Small intestine (tissue), 7 donors: ENCODE measurements around the gene MAGI1. TPM values are rescaled to one million over a fixed set of nuclear protein-coding genes. Genes with fewer than 3 reads are reported as not detected.

Experiments used
- DNase-seq, 2 donors: peaks; one replicate each; pipeline versions ENCODE4 v3.0.0 to v3.0.0-alpha.2; 2013
- FAIRE-seq: peaks from 2 replicates; lab custom pipeline; 2012; peaks lifted over from hg19 to GRCh38; lab: Jason Lieb, UNC
- H3K27ac ChIP-seq, 3 donors: one replicate each; pipeline ENCODE4 v1.5.1; 2013; ENCODE audit warnings: low read length in 2 of 3, mild to moderate bottlenecking in 2 of 3, control low read depth in 1 of 3, inconsistent platforms in 1 of 3, low read depth in 1 of 3, moderate library complexity in 1 of 3
- H3K27me3 ChIP-seq, 3 donors: one replicate each; pipeline ENCODE4 v1.6.1; 2013; ENCODE audit warnings: low read length in 3 of 3, inconsistent platforms in 1 of 3; ENCODE audit not compliant: control insufficient read depth in 3 of 3, insufficient read depth in 3 of 3
- H3K36me3 ChIP-seq, 3 donors: one replicate each; pipeline ENCODE4 v1.6.1; 2013; ENCODE audit warnings: low read length in 3 of 3, inconsistent platforms in 1 of 3, low read depth in 1 of 3, mild to moderate bottlenecking in 1 of 3, moderate library complexity in 1 of 3; ENCODE audit not compliant: control insufficient read depth in 3 of 3, insufficient read depth in 2 of 3
- H3K4me1 ChIP-seq, 3 donors: one replicate each; pipeline ENCODE4 v1.6.1; 2013; ENCODE audit warnings: low read length in 2 of 3, inconsistent platforms in 1 of 3, low read depth in 1 of 3, mild to moderate bottlenecking in 1 of 3, moderate library complexity in 1 of 3; ENCODE audit not compliant: control insufficient read depth in 3 of 3, insufficient read depth in 2 of 3
- H3K4me3 ChIP-seq, 3 donors: one replicate each; pipeline ENCODE4 v1.5.1; 2013; ENCODE audit warnings: low read length in 3 of 3, control low read depth in 1 of 3, inconsistent platforms in 1 of 3, low read depth in 1 of 3, mild to moderate bottlenecking in 1 of 3, moderate library complexity in 1 of 3
- H3K9me3 ChIP-seq, 2 donors: one replicate each; pipeline ENCODE4 v1.6.1; 2013; ENCODE audit warnings: low read depth in 1 of 2, low read length in 1 of 2; ENCODE audit not compliant: control insufficient read depth in 2 of 2, insufficient read depth in 1 of 2
- WGBS, 3 donors: extraction: QIAGEN DNeasy Blood & Tissue Kit; methylation state at CpG; one replicate each; pipeline ENCODE4 v1.1.7; 2013; 5-methylcytosine and 5-hydroxymethylcytosine counted together
- polyA plus RNA-seq, 4 donors: library from polyadenylated mRNA; stranded (reverse) in 3 of 4; unstranded in 1 of 4; fragments of 200-250 nt in 3 of 4; fragments of 120-200 nt in 1 of 4; gene quantifications; one replicate each; pipeline versions ENCODE4 v1.2.1 to v1.2.3, GENCODE V29; 2013
- donor health status: healthy with polysubstance abuse.
- donor health status: control.
- donor health status: control.
- donor health status: Bipolar disorder and iron deficiency.
- donor health status: healthy.

Gene MAGI1
- polyA plus RNA-seq, 4 donors: 10.0 to 35.1 (median 12.6) TPM

DNA sequence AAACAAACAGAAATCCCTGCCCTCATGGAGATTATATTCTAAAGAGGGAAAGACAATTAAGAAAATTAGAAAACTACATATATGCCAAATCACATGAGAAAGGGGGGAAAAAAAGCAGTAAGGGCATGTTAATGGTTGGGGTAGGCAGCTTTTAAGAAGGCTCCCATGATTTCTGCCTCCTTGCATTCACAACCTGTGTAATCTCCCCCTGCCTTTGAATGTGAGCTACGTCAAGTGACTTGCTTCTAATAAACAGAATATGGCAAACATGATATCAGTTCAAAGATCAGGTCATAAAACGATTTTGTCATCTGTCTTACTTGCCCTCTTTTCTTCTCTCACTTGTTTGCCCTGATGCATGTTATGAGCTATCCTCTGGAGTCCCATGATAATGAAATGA, 677.3 kb downstream of the MAGI1 start:
- no peak for FAIRE-seq
- Histone ChIP-seq H3K9me3 (no peaks in the 10 kb centered on the region), H3K27ac (no peak overlapping the region), H3K4me1 (no peaks in the 10 kb centered on the region), H3K27me3 (no peaks in the 10 kb centered on the region), H3K36me3 (peaks cover 0 to 17% (median 13%) of the 10 kb centered on the region in 3 donors), H3K4me3 (no peak overlapping the region)
- DNase-seq: peak in 1 of 2 donors; percentile 8
- 56 to 74% (median 66%) methylated on average over 2 of the region's 2 CpGs for WGBS, 3 donors

DNA sequence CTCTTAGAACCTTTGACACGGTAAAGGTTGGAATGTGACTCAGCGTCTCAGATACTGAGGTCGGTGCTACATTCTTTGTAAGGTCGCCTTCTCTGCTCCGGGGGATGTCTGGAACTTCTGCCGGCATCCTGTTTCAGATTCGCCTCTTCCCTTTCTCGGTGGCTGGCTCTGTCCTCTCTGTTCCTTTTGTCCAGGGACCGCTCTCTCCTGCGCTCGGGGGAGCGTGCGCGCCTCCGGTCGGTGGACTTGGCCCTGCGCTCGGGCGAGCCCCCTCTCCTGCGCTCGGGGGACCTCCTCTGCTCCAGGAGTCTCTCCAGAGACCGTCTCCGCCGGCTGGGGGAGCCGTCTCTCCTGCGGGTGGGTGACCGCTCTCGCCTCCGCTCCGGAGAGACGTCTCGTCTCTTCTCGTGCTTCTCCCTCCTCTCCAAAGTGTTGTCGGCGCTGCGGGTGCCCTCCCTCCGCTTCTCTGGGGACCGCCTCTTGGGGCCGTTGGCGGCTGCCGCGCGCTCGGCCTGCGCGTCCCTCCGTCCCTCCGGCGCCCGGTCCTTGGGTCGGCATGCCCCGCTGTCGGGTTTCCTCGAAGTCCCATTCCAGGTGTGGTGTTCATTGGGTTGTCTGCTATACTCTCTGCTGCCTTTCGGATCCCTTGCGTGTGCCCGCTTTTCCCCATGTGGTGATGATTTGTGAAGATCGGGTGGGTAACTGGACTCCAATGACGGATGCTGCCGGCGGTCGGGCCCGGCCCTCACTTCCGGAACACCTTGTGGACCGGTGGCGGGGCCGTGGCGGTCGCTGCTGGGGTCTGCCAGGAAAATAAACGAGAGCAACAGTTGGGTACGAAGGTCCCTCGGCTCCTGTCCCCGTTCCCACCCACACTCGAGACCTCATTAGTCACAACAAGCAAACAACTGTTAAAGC, 682.1 kb downstream of the MAGI1 start:
- DNase-seq (peak in 1 of 2 donors; percentile 16), FAIRE-seq (no peak)
- Histone ChIP-seq H3K27ac (no peak overlapping the region), H3K27me3 (no peaks in the 10 kb centered on the region), H3K36me3 (peaks cover 0 to 17% (median 11%) of the 10 kb centered on the region in 3 donors), H3K9me3 (no peaks in the 10 kb centered on the region), H3K4me3 (peak overlapping the region in 1 of 3 donors; percentile 26), H3K4me1 (no peaks in the 10 kb centered on the region)
- WGBS, 3 donors: 50 to 89% (median 67%) methylated on average over 72 to 74 of the region's 74 CpGs

DNA sequence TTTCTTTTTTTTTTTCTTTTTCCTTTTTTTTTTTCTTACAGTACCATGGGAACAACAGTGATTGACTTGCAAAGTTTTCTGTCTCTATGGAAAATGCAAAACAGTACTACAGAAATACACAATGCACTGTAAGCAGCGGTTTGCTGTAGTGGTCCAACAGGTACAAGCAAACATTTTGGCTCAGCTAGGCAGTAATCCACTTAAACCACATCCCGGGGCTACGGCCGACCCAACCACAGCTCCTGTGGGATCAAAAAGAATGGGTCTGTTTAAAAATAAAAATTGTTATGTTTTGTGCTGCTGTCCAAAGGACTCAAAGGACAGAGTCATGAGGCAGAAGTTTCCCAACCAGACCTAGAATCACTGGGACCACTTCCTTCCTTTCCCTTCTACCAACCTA, 683.8 kb downstream of the MAGI1 start:
- H3K36me3 ChIP-seq: peaks cover 0 to 10% (median 9%) of the 10 kb centered on the region in 3 donors
- H3K27ac ChIP-seq: no peak overlapping the region
- no peaks in the 10 kb centered on the region for H3K27me3 ChIP-seq
- WGBS, 3 donors: 81 to 91% (median 88%) methylated on average over 4 of the region's 4 CpGs
- peaks cover 0 to 7% (median 3%) of the 10 kb centered on the region in 3 donors for H3K4me1 ChIP-seq
- DNase-seq (no peak), FAIRE-seq (no peak)
- no peak overlapping the region for H3K4me3 ChIP-seq
- no peaks in the 10 kb centered on the region for H3K9me3 ChIP-seq

DNA sequence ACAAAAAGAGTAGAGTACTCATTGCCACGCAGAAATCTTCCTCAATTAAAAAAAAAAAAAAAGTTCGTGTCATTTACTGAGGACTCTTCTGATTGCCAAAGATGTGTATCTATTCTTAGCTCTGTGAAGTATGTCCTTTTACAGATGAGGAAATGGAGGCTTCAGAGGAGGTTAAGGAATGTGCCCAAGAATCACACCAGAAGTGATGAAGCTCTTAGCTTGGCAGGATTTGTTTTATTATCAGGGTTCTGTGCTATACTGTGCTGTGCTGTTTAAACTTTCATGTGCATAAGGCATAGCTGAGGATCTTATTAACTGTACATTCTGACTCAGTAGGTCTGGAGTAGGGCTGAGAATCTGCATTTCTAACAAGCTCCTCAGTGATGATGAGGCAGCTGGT, 685.8 kb downstream of the MAGI1 start:
- DNase-seq (no peak), FAIRE-seq (no peak)
- Histone ChIP-seq H3K36me3 (peaks cover 0 to 10% (median 9%) of the 10 kb centered on the region in 3 donors), H3K27me3 (no peaks in the 10 kb centered on the region), H3K4me1 (peaks cover 0 to 7% (median 3%) of the 10 kb centered on the region in 3 donors), H3K27ac (no peak overlapping the region), H3K9me3 (no peaks in the 10 kb centered on the region), H3K4me3 (no peak overlapping the region)
- WGBS, 3 donors: 62 to 84% (median 80%) methylated on average over 2 of the region's 2 CpGs

DNA sequence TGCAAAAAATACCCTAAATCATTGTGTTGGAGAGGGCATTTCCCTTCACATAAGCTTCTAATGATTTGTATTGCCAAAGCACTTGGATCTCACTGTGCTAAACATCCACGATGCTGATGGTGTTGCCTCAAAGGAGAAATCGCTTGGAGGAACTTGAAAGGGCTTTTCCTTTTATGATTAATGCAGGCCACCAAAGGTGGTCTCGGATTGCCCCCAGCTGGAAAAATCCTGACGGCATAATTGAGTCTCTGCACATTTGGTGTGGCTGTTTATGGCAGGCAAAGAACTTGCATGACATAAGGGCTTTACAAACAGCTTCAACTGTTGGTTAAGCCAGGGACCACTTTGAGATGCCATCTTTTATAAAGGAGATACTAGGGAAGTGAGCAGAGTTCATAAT, 687.0 kb downstream of the MAGI1 start:
- Histone ChIP-seq H3K27me3 (no peaks in the 10 kb centered on the region), H3K4me1 (peaks cover 0 to 7% (median 3%) of the 10 kb centered on the region in 3 donors), H3K27ac (no peak overlapping the region), H3K4me3 (no peak overlapping the region), H3K9me3 (no peaks in the 10 kb centered on the region), H3K36me3 (peaks cover 0 to 6% (median 6%) of the 10 kb centered on the region in 3 donors)
- DNase-seq (no peak), FAIRE-seq (no peak)
- 78 to 92% (median 89%) methylated on average over 4 of the region's 4 CpGs for WGBS, 3 donors

- peaks cover 0 to 7% (median 3%) of the 10 kb centered on the region in 3 donors for H3K4me1 ChIP-seq
- DNase-seq (peak; percentile 69 to 91), FAIRE-seq (no peak)
- H3K27ac ChIP-seq: no peak overlapping the region
- H3K27me3 ChIP-seq: no peaks in the 10 kb centered on the region
- no peaks in the 10 kb centered on the region for H3K9me3 ChIP-seq
- no peaks in the 10 kb centered on the region for H3K36me3 ChIP-seq
- WGBS, 3 donors: 23 to 56% (median 38%) methylated on average over 5 of the region's 5 CpGs
- H3K4me3 ChIP-seq: no peak overlapping the region
Observed at GRCh38 chr3:65350801-65351476, 687.8 kb downstream of the MAGI1 start.

GRCh38 chr3:65348398-65348995, 690.2 kb downstream of the MAGI1 start:
- Histone ChIP-seq H3K9me3 (no peaks in the 10 kb centered on the region), H3K4me1 (peaks cover 0 to 7% (median 3%) of the 10 kb centered on the region in 3 donors), H3K36me3 (no peaks in the 10 kb centered on the region), H3K27me3 (no peaks in the 10 kb centered on the region), H3K27ac (no peak overlapping the region), H3K4me3 (no peak overlapping the region)
- no peak for DNase-seq
- WGBS, 3 donors: 79 to 85% (median 81%) methylated on average over 8 of the region's 8 CpGs
- FAIRE-seq: no peak

DNA sequence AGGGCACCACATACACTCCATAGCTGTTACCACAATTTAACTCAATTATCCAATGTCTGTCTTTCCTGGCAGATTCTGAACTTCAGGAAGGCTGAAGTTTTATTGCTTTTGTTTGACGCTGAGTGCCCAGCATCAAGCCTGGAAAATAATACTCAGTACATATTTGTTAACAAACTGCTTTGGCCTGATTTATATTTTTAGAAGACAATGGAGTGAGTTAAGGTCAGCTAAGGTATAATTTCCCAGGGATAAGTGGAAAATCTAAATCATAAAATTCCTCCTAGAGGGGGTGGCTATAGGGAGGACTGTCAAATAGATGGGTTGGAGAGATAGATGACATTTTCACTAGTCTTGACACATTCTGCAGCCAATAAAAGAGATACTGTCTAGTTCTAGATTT, 691.6 kb downstream of the MAGI1 start:
- Histone ChIP-seq H3K27ac (no peak overlapping the region), H3K4me3 (no peak overlapping the region), H3K27me3 (no peaks in the 10 kb centered on the region), H3K9me3 (no peaks in the 10 kb centered on the region), H3K36me3 (no peaks in the 10 kb centered on the region), H3K4me1 (peaks cover 0 to 7% (median 3%) of the 10 kb centered on the region in 3 donors)
- WGBS, 3 donors: 80 to 94% (median 89%) methylated on average over 1 of the region's 1 CpG
- no peak for DNase-seq
- no peak for FAIRE-seq
